HCT116 (cell line): ENCODE measurements around the gene EPHA10. TPM values are rescaled to one million over a fixed set of nuclear protein-coding genes. Genes with fewer than 3 reads are reported as not detected.

ENCODE experiments used
- ATAC-seq: fragments of 200-7000 bp; cut with Tn5 transposase; 2 replicates; pipeline ENCODE4 v1.9.1; 2020; ENCODE audit warnings: mild to moderate bottlenecking, moderate library complexity
- BruUV-seq: library from RNA; stranded (reverse); fragments of 400-500 nt; replicated peaks from 2 replicates; lab custom pipeline; 2021; lab: Mats Ljungman, UMichigan
- CTCF ChIA-PET: fragments of 300-600 bp; sonication (Branson Sonifier 250); formaldehyde crosslinking; loops from one replicate; lab custom pipeline; 2021; ENCODE audit warnings: antibody characterized with exemption; lab: Charles Lee
- POLR2A ChIA-PET: fragments of 300-600, 350-600 bp; sonication (Branson Sonifier 250); formaldehyde crosslinking; loops from one replicate; lab custom pipeline; 2021; ENCODE audit warnings: antibody characterized with exemption; lab: Charles Lee
- RAD21 ChIA-PET, 2 experiments: fragments of 300-600 bp; sonication (Branson Sonifier 250); formaldehyde crosslinking; loops; one replicate each; lab custom pipeline; 2023; ENCODE audit warnings: low total read pairs in 2 of 2; ENCODE audit not compliant: uncharacterized antibody in 2 of 2, unreplicated experiment in 2 of 2, low non-redundant PET in 1 of 2; lab: Charles Lee
- DNase-seq: peaks from one replicate; pipeline ENCODE4 v3.0.0-alpha.2; 2010; ENCODE audit warnings: low read depth, low spot score
- H2AFZ ChIP-seq: fragments of 200-600 bp; shearing (Covaris generic), sonication (generic); 2 replicates; pipeline ENCODE4 v1.6.1; 2017; ENCODE audit warnings: low read depth, mixed run types, mixed read lengths, antibody characterized with exemption, low read length; ENCODE audit not compliant: poor library complexity, severe bottlenecking
- H3K27ac ChIP-seq: 2 replicates; pipeline ENCODE4 v1.5.1; 2012; ENCODE audit warnings: low read depth, low read length
- H3K27me3 ChIP-seq: fragments of 200-600 bp; sonication (generic); 2 replicates; pipeline ENCODE4 v1.6.1; 2016; ENCODE audit warnings: mixed run types, low read length, mixed read lengths; ENCODE audit not compliant: insufficient read depth
- H3K36me3 ChIP-seq, 2 experiments: fragments of 200-500 bp in 1 of 2; fragments of 200-600 bp in 1 of 2; sonication (Bioruptor generic) in 1 of 2; sonication (generic) in 1 of 2; 2 replicates each; pipeline versions ENCODE4 v1.5.1 to v1.6.1; 2014 to 2016; ENCODE audit warnings: low read length in 2 of 2, inconsistent platforms in 1 of 2, mixed read lengths in 1 of 2, mixed run types in 1 of 2; ENCODE audit not compliant: insufficient read depth in 2 of 2, control insufficient read depth in 1 of 2
- H3K4me1 ChIP-seq, 2 experiments: fragments of 200-600 bp in 1 of 2; sonication (generic) in 1 of 2; 2 replicates each; pipeline versions ENCODE4 v1.5.1 to v1.6.1; 2012 to 2017; ENCODE audit warnings: low read length in 2 of 2, inconsistent platforms in 1 of 2, mild to moderate bottlenecking in 1 of 2, mixed read lengths in 1 of 2, mixed run types in 1 of 2, moderate library complexity in 1 of 2; ENCODE audit not compliant: insufficient read depth in 2 of 2, control insufficient read depth in 1 of 2
- H3K4me2 ChIP-seq: fragments of 200-600 bp; sonication (generic); 2 replicates; pipeline ENCODE4 v1.6.1; 2017; ENCODE audit warnings: mixed run types, low read length, mixed read lengths
- H3K4me3 ChIP-seq, 2 experiments: fragments of 200-600 bp in 1 of 2; sonication (generic) in 1 of 2; replicated peaks in 1 of 2; 2 replicates each; pipeline ENCODE4 v1.5.1; 2011 to 2016; ENCODE audit warnings: low read length in 2 of 2, control low read depth in 1 of 2, low read depth in 1 of 2, mild to moderate bottlenecking in 1 of 2, mixed read lengths in 1 of 2, mixed run types in 1 of 2
- H3K79me2 ChIP-seq: fragments of 200-600 bp; sonication (generic); 2 replicates; pipeline ENCODE4 v1.6.1; 2017; ENCODE audit warnings: mild to moderate bottlenecking, mixed run types, low read length, moderate library complexity, mixed read lengths; ENCODE audit not compliant: insufficient read depth
- H3K9ac ChIP-seq: fragments of 200-600 bp; sonication (generic); 2 replicates; pipeline ENCODE4 v1.6.1; 2016; ENCODE audit warnings: low read length, mixed read lengths
- H3K9me2 ChIP-seq: fragments of 200-600 bp; sonication (generic), shearing (Covaris generic); 2 replicates; pipeline ENCODE4 v1.6.1; 2017; ENCODE audit warnings: mixed run types, mild to moderate bottlenecking, moderate library complexity; ENCODE audit not compliant: insufficient read depth
- H3K9me3 ChIP-seq, 2 experiments: fragments of 200-500 bp in 1 of 2; fragments of 200-600 bp in 1 of 2; sonication (Bioruptor generic) in 1 of 2; sonication (generic) in 1 of 2; 2 replicates each; pipeline ENCODE4 v1.6.1; 2014 to 2017; ENCODE audit warnings: low read length in 2 of 2, mixed read lengths in 2 of 2, inconsistent platforms in 1 of 2, low read depth in 1 of 2, mild to moderate bottlenecking in 1 of 2, mixed run types in 1 of 2, moderate library complexity in 1 of 2; ENCODE audit not compliant: control insufficient read depth in 1 of 2, insufficient read depth in 1 of 2
- H4K20me1 ChIP-seq: fragments of 200-600 bp; sonication (generic), shearing (Covaris generic); 2 replicates; pipeline ENCODE4 v1.6.1; 2017; ENCODE audit warnings: mixed run types, mild to moderate bottlenecking, moderate library complexity; ENCODE audit not compliant: insufficient read depth
- CEBPB ChIP-seq: IDR thresholded peaks from 2 replicates; pipeline ENCODE4 v1.6.1; 2012; ENCODE audit warnings: low read depth
- EGR1 ChIP-seq: IDR thresholded peaks from 2 replicates; pipeline ENCODE4 v1.6.1; 2012; ENCODE audit warnings: low read depth
- EZH2phosphoT487 ChIP-seq: fragments of 200-600 bp; IDR thresholded peaks from 2 replicates; pipeline ENCODE4 v1.6.1; 2018; ENCODE audit warnings: antibody characterized with exemption, borderline replicate concordance
- FOSL1 ChIP-seq: IDR thresholded peaks from 2 replicates; pipeline ENCODE4 v1.6.1; 2012; ENCODE audit warnings: low read depth
- MAX ChIP-seq: IDR thresholded peaks from 2 replicates; pipeline ENCODE4 v1.6.1; 2012
- POLR2A ChIP-seq: IDR thresholded peaks from 2 replicates; pipeline ENCODE4 v1.7.0; 2011; ENCODE audit warnings: borderline replicate concordance; ENCODE audit not compliant: insufficient read depth, insufficient read length; ENCODE audit errors: extremely low read depth
- POLR2AphosphoS5 ChIP-seq: IDR thresholded peaks from 2 replicates; pipeline ENCODE4 v1.6.1; 2011; ENCODE audit warnings: mild to moderate bottlenecking, low read depth, low read length, moderate library complexity
- SP1 ChIP-seq: IDR thresholded peaks from 2 replicates; pipeline ENCODE4 v1.6.1; 2012; ENCODE audit warnings: low read depth
- SRF ChIP-seq: IDR thresholded peaks from 2 replicates; pipeline ENCODE4 v1.6.1; 2012; ENCODE audit warnings: low read depth
- TCF7L2 ChIP-seq: IDR thresholded peaks from 2 replicates; pipeline ENCODE4 v1.7.0; 2011; ENCODE audit warnings: borderline replicate concordance, inconsistent platforms; ENCODE audit not compliant: insufficient read depth, insufficient read length; ENCODE audit errors: extremely low read depth
- ZFX ChIP-seq: fragments of 450-650 bp; IDR thresholded peaks from 2 replicates; pipeline ENCODE4 v1.6.1; 2017
- ZNF274 ChIP-seq: fragments of 200-500 bp; sonication (Bioruptor generic); IDR thresholded peaks from 2 replicates; pipeline ENCODE4 v1.6.1; 2014; ENCODE audit warnings: mild to moderate bottlenecking, low read depth, low read length, inconsistent platforms
- intact Hi-C: fragments of 100-400 bp; cut with micrococcal nuclease; formaldehyde crosslinking; loops from 2 replicates; pipeline ENCODE4 v1.10.0; 2022
- total RNA-seq: library from RNA; stranded (reverse); gene quantifications from one replicate; pipeline ENCODE4 v1.2.1, GENCODE V29; 2021; ENCODE audit not compliant: unreplicated experiment
- TF ChIP-seq, protein P1 (sequence below), 3 experiments: fragments of 200-600 bp in 1 of 3; sonication (generic) in 1 of 3; IDR thresholded peaks in 2 of 3; conservative IDR thresholded peaks in 1 of 3; 2 replicates each; pipeline ENCODE4 v1.5.1; 2012 to 2017; ENCODE audit warnings: low read depth in 2 of 3, low read length in 2 of 3, antibody characterized with exemption in 1 of 3, borderline replicate concordance in 1 of 3, control low read depth in 1 of 3, mild to moderate bottlenecking in 1 of 3, mixed read lengths in 1 of 3, mixed run types in 1 of 3, moderate library complexity in 1 of 3; ENCODE audit not compliant: insufficient read depth in 1 of 3
- TF ChIP-seq, protein P2 (sequence below): IDR thresholded peaks from 2 replicates; pipeline ENCODE4 v1.6.1; 2012

The EPHA10 gene
- total RNA-seq, 1 experiment from 2014 or later = 6.5 TPM

- no peak overlapping the region for H3K4me3 ChIP-seq
- intact Hi-C loops = no loop called here
- no peak overlapping the region for H3K27ac ChIP-seq
- ATAC-seq (no peak), DNase-seq (no peak)
- no peaks in the 10 kb centered on the region for H3K9me2 ChIP-seq
- POLR2A ChIA-PET = no interaction called here
- peaks cover 0 to 8% of the 10 kb centered on the region in 2 experiments; a peak in 1 of 4 replicates for H3K4me1 ChIP-seq
- no peak overlapping the region for H3K4me2 ChIP-seq
- peaks cover 43% of the 10 kb centered on the region for H3K27me3 ChIP-seq
- BruUV-seq = no TSS peak
- H4K20me1 ChIP-seq = no peaks in the 10 kb centered on the region
- CTCF ChIA-PET = no interaction called here
- H2AFZ ChIP-seq = no peak overlapping the region
- no peaks in the 10 kb centered on the region for H3K9me3 ChIP-seq
- no peaks in the 10 kb centered on the region for H3K79me2 ChIP-seq
- H3K36me3 ChIP-seq = no peaks in the 10 kb centered on the region
- RAD21 ChIA-PET = no interaction called here
- TF ChIP-seq POLR2A (no peak), SP1 (no peak), EGR1 (no peak), ZFX (no peak), CEBPB (no peak), POLR2AphosphoS5 (no peak), EZH2phosphoT487 (no peak), ZNF274 (no peak)
- TF ChIP-seq, protein P1, sequence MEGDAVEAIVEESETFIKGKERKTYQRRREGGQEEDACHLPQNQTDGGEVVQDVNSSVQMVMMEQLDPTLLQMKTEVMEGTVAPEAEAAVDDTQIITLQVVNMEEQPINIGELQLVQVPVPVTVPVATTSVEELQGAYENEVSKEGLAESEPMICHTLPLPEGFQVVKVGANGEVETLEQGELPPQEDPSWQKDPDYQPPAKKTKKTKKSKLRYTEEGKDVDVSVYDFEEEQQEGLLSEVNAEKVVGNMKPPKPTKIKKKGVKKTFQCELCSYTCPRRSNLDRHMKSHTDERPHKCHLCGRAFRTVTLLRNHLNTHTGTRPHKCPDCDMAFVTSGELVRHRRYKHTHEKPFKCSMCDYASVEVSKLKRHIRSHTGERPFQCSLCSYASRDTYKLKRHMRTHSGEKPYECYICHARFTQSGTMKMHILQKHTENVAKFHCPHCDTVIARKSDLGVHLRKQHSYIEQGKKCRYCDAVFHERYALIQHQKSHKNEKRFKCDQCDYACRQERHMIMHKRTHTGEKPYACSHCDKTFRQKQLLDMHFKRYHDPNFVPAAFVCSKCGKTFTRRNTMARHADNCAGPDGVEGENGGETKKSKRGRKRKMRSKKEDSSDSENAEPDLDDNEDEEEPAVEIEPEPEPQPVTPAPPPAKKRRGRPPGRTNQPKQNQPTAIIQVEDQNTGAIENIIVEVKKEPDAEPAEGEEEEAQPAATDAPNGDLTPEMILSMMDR (IDR thresholded peaks at IDR 0.05 in 2 of 3, conservative IDR thresholded peaks at IDR 0.05 in 1 of 3; ENCODE audit: borderline replicate concordance in 1 of 3, insufficient read depth in 1 of 3, low read depth in 2 of 3, low read length in 2 of 3) = no peak
- H3K9ac ChIP-seq = no peak overlapping the region
These were observed 1.0 kb downstream of the EPHA10 start for GRCh38 chr1:37763791-37764413.

DNA sequence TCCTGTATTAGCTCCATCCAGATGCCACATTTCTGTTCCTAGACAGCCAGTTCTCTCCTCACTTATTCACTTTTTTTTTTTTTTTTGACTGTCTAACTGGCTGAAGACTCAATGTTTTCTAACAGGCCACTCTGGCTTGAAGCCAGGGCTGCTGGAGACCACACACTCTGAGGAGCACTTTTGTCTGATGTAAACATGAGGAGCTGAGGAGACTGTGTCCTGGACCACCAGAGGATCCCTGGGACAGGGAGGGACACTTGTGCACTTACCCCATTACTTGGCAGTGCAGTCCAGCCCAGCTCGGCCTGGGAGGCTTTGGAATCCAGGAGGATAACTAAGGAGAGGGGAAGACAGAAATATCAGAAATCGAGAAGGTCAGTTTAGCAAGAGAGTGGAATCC is 2.4 kb downstream of the EPHA10 start:
- no peak overlapping the region for H3K9ac ChIP-seq
- H3K79me2 ChIP-seq = no peaks in the 10 kb centered on the region
- no peaks in the 10 kb centered on the region for H3K36me3 ChIP-seq
- DNase-seq (no peak), ATAC-seq (no peak)
- H3K9me3 ChIP-seq = no peaks in the 10 kb centered on the region
- no peak overlapping the region for H3K27ac ChIP-seq
- ChIA-PET RAD21 (no interaction called here), CTCF (no interaction called here), POLR2A (no interaction called here)
- peaks cover 39% of the 10 kb centered on the region for H3K27me3 ChIP-seq
- no peak overlapping the region for H3K4me3 ChIP-seq
- H2AFZ ChIP-seq = no peak overlapping the region
- H3K9me2 ChIP-seq = no peaks in the 10 kb centered on the region
- TF ChIP-seq EZH2phosphoT487 = no peak
- TF ChIP-seq ZFX = no peak
- no peak for TF ChIP-seq FOSL1
- no peak for TF ChIP-seq TCF7L2
- no peak for TF ChIP-seq SRF
- TF ChIP-seq, protein P2, sequence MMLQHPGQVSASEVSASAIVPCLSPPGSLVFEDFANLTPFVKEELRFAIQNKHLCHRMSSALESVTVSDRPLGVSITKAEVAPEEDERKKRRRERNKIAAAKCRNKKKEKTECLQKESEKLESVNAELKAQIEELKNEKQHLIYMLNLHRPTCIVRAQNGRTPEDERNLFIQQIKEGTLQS = no peak
- TF ChIP-seq MAX = no peak
- H4K20me1 ChIP-seq = no peaks in the 10 kb centered on the region
- peaks cover 0 to 8% of the 10 kb centered on the region in 2 experiments; a peak in 1 of 4 replicates for H3K4me1 ChIP-seq
- BruUV-seq = no TSS peak
- intact Hi-C loops = no loop called here
- H3K4me2 ChIP-seq = no peak overlapping the region
